Spleen (tissue), 7 donors: ENCODE results near the gene TNS1.

Experiments used
- POLR2A ChIP-seq, 3 donors: fragments of 450-650 bp; IDR thresholded peaks; one replicate each; pipeline ENCODE4 v1.5.1; 2017; ENCODE audit warnings: antibody characterized with exemption in 3 of 3, mild to moderate bottlenecking in 1 of 3
- POLR2AphosphoS5 ChIP-seq, 3 donors: sonication (generic); formaldehyde crosslinking; IDR thresholded peaks; one replicate each; pipeline ENCODE4 v1.5.1; 2017; ENCODE audit warnings: antibody characterized with exemption in 3 of 3
- TF ChIP-seq, protein P1 (sequence below), 11 experiments: fragments of 200-600 bp in 7 of 11; fragments of 450-650 bp in 4 of 11; sonication (generic) in 4 of 11; IDR thresholded peaks in 8 of 11; conservative IDR thresholded peaks in 3 of 11; 1 replicate in 7 of 11; 2 replicates in 4 of 11; pipeline versions ENCODE4 v1.4.0 to v1.8.0; 2016 to 2021; ENCODE audit warnings: antibody characterized with exemption in 11 of 11, inconsistent platforms in 4 of 11, mild to moderate bottlenecking in 1 of 11
- donor health status: DM: no; HTN: no; CAD: no; lungs with moderate emphysema.
- donor health status: DM: no; HTN: no; CAD: no.
- donor health status: DM: no; HTN: no; CAD: no.

DNA sequence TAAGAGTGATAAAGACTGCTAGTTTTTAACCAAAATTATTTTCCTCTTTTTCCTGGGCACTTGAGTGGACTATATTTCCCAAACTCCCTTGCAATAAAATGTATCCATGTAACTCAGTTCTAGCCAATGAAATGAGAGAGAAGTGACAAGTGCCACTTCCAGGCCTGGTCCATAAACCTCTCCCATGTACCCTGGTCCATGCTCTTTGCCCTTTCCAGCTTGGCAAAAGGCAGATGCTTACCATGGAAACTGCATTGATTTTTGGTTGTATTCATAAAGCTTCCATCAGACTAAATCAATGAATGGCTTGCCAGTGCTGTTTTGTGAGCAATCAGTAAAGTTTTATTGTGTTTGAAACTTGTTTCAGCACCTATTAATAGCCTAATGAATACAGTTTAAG is 229.3 kb downstream of the TNS1 start:
- TF ChIP-seq POLR2AphosphoS5 (IDR thresholded peaks at IDR 0.05): no peak
- TF ChIP-seq, protein P1, sequence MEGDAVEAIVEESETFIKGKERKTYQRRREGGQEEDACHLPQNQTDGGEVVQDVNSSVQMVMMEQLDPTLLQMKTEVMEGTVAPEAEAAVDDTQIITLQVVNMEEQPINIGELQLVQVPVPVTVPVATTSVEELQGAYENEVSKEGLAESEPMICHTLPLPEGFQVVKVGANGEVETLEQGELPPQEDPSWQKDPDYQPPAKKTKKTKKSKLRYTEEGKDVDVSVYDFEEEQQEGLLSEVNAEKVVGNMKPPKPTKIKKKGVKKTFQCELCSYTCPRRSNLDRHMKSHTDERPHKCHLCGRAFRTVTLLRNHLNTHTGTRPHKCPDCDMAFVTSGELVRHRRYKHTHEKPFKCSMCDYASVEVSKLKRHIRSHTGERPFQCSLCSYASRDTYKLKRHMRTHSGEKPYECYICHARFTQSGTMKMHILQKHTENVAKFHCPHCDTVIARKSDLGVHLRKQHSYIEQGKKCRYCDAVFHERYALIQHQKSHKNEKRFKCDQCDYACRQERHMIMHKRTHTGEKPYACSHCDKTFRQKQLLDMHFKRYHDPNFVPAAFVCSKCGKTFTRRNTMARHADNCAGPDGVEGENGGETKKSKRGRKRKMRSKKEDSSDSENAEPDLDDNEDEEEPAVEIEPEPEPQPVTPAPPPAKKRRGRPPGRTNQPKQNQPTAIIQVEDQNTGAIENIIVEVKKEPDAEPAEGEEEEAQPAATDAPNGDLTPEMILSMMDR (IDR thresholded peaks at IDR 0.05 in 8 of 11, conservative IDR thresholded peaks at IDR 0.05 in 3 of 11): no peak
- no peak for TF ChIP-seq POLR2A (IDR thresholded peaks at IDR 0.05)
